IPS-18a (cell line): ENCODE results near the gene QRICH2.
"Not testable (repeated sequence)": the region's sequence is repeated elsewhere in the genome, so short reads cannot be mapped to it uniquely, and the experiment has no call there.

ENCODE experiments used
- H3K27ac ChIP-seq: one replicate; pipeline ENCODE4 v1.5.1; 2013; ENCODE audit warnings: low read length
- H3K27me3 ChIP-seq: one replicate; pipeline ENCODE4 v1.6.1; 2013; ENCODE audit warnings: mild to moderate bottlenecking, low read length; ENCODE audit not compliant: control insufficient read depth, insufficient read depth
- H3K36me3 ChIP-seq: one replicate; pipeline ENCODE4 v1.6.1; 2013; ENCODE audit warnings: low read depth, low read length; ENCODE audit not compliant: control insufficient read depth
- H3K4me1 ChIP-seq: one replicate; pipeline ENCODE4 v1.6.1; 2013; ENCODE audit warnings: low read depth, low read length; ENCODE audit not compliant: control insufficient read depth
- H3K4me3 ChIP-seq: one replicate; pipeline ENCODE4 v1.5.1; 2013; ENCODE audit warnings: low read length
- H3K9ac ChIP-seq: one replicate; pipeline ENCODE4 v1.6.1; 2013; ENCODE audit warnings: mild to moderate bottlenecking, low read length, moderate library complexity
- H3K9me3 ChIP-seq: one replicate; pipeline ENCODE4 v1.6.1; 2013; ENCODE audit warnings: low read depth, low read length; ENCODE audit not compliant: control insufficient read depth

QRICH2 gene

GRCh38 chr17:76260669-76261068 is 47.4 kb downstream of the QRICH2 start:
- H3K9ac ChIP-seq = no peak overlapping the region
- no peak overlapping the region for H3K27ac ChIP-seq
- no peaks in the 10 kb centered on the region for H3K27me3 ChIP-seq
- no peaks in the 10 kb centered on the region for H3K9me3 ChIP-seq
- no peak overlapping the region for H3K4me3 ChIP-seq
- H3K4me1 ChIP-seq = peaks cover 4% of the 10 kb centered on the region
- no peaks in the 10 kb centered on the region for H3K36me3 ChIP-seq

GRCh38 chr17:76260220-76260619 is 47.9 kb downstream of the QRICH2 start:
- Histone ChIP-seq H3K9me3 (no peaks in the 10 kb centered on the region), H3K36me3 (no peaks in the 10 kb centered on the region), H3K4me1 (peaks cover 4% of the 10 kb centered on the region), H3K4me3 (no peak overlapping the region), H3K9ac (no peak overlapping the region), H3K27ac (no peak overlapping the region), H3K27me3 (no peaks in the 10 kb centered on the region)

- H3K4me3 ChIP-seq, H3K4me1 ChIP-seq: not testable (repeated sequence)
These were observed 51.5 kb downstream of the QRICH2 start for GRCh38 chr17:76256430-76257050.

GRCh38 chr17:76255801-76256429 is 52.2 kb downstream of the QRICH2 start:
- no peaks in the 10 kb centered on the region for H3K27me3 ChIP-seq
- H3K9me3 ChIP-seq = no peaks in the 10 kb centered on the region
- no peaks in the 10 kb centered on the region for H3K36me3 ChIP-seq
- H3K4me3 ChIP-seq = no peak overlapping the region
- H3K9ac ChIP-seq = no peak overlapping the region
- no peak overlapping the region for H3K27ac ChIP-seq
- no peaks in the 10 kb centered on the region for H3K4me1 ChIP-seq

More at GRCh38 chr17:76256430-76257050, 51.5 kb downstream of the QRICH2 start:
- not testable (repeated sequence) for H3K27ac ChIP-seq, H3K27me3 ChIP-seq, H3K9ac ChIP-seq, H3K36me3 ChIP-seq, H3K9me3 ChIP-seq

GRCh38 chr17:76254275-76254674 is 53.8 kb downstream of the QRICH2 start:
- Histone ChIP-seq H3K4me1 (no peaks in the 10 kb centered on the region), H3K4me3 (no peak overlapping the region), H3K27ac (no peak overlapping the region)

GRCh38 chr17:76253841-76254240 is 54.2 kb downstream of the QRICH2 start:
- Histone ChIP-seq H3K4me3 (no peak overlapping the region), H3K27ac (no peak overlapping the region), H3K9ac (no peak overlapping the region), H3K9me3 (no peaks in the 10 kb centered on the region), H3K4me1 (no peaks in the 10 kb centered on the region), H3K27me3 (no peaks in the 10 kb centered on the region), H3K36me3 (no peaks in the 10 kb centered on the region)

More at GRCh38 chr17:76254275-76254674, 53.8 kb downstream of the QRICH2 start:
- Histone ChIP-seq H3K9ac (no peak overlapping the region), H3K9me3 (no peaks in the 10 kb centered on the region), H3K27me3 (no peaks in the 10 kb centered on the region), H3K36me3 (no peaks in the 10 kb centered on the region)

GRCh38 chr17:76252967-76253766 is 54.9 kb downstream of the QRICH2 start:
- not testable (repeated sequence) for H3K27me3 ChIP-seq, H3K27ac ChIP-seq, H3K4me3 ChIP-seq, H3K4me1 ChIP-seq, H3K9ac ChIP-seq, H3K36me3 ChIP-seq, H3K9me3 ChIP-seq

GRCh38 chr17:76252040-76252954 is 55.8 kb downstream of the QRICH2 start:
- no peaks in the 10 kb centered on the region for H3K27me3 ChIP-seq
- H3K9ac ChIP-seq = no peak overlapping the region
- H3K9me3 ChIP-seq = no peaks in the 10 kb centered on the region
- no peak overlapping the region for H3K4me3 ChIP-seq
- H3K27ac ChIP-seq = no peak overlapping the region
- no peaks in the 10 kb centered on the region for H3K4me1 ChIP-seq
- no peaks in the 10 kb centered on the region for H3K36me3 ChIP-seq

GRCh38 chr17:76251478-76252039 is 56.5 kb downstream of the QRICH2 start:
- no peaks in the 10 kb centered on the region for H3K4me1 ChIP-seq
- H3K27ac ChIP-seq = no peak overlapping the region
- no peaks in the 10 kb centered on the region for H3K36me3 ChIP-seq
- H3K9me3 ChIP-seq = no peaks in the 10 kb centered on the region
- no peak overlapping the region for H3K4me3 ChIP-seq
- H3K27me3 ChIP-seq = no peaks in the 10 kb centered on the region
- H3K9ac ChIP-seq = no peak overlapping the region

GRCh38 chr17:76250141-76250540 is 57.9 kb downstream of the QRICH2 start:
- H3K9me3 ChIP-seq = no peaks in the 10 kb centered on the region
- H3K27ac ChIP-seq = no peak overlapping the region
- H3K27me3 ChIP-seq = no peaks in the 10 kb centered on the region
- H3K9ac ChIP-seq = no peak overlapping the region
- no peaks in the 10 kb centered on the region for H3K36me3 ChIP-seq
- no peaks in the 10 kb centered on the region for H3K4me1 ChIP-seq
- H3K4me3 ChIP-seq = no peak overlapping the region
